ENCODE measurements around the gene C3orf62.

GRCh38 chr3:49300595-49300994, 23.6 kb upstream of the C3orf62 start:
- TF ChIP-seq CTCF (IDR thresholded peaks at IDR 0.05), result no peak
- TF ChIP-seq POLR2A (IDR thresholded peaks at IDR 0.05), result no peak

Measured in testis (tissue), 2 donors.